Measurements from ENCODE around the gene HAP1. TPM values are rescaled to one million over a fixed set of nuclear protein-coding genes. Genes with fewer than 3 reads are reported as not detected.
A peak's percentile ranks its signal among the peaks of the same experiment; 100 is the strongest.

The HAP1 gene
- total and polyA plus RNA-seq, 2 of the 8 experiments (the other 6 are each of a cell fraction or from before 2014, with no cell fraction given): 2.3 to 3.6 TPM

GRCh38 chr17:41707803-41708669, 26.4 kb downstream of the HAP1 start (continued):
- TF ChIP-seq NANOG (IDR thresholded peaks at IDR 0.05; ENCODE audit: insufficient read depth, low read depth, low read length, poor library complexity, severe bottlenecking) (peak; percentile 71), POU5F1 (IDR thresholded peaks at IDR 0.05; ENCODE audit: low read depth, low read length) (0 out of 2 replicates have a peak, but pooled peaks have one; percentile 53), TAF7 (optimal IDR thresholded peaks at IDR 0.05; ENCODE audit: borderline replicate concordance, low read depth, low read length) (no peak)

All from H1 (cell line).